Measurements from ENCODE around the gene ETV3. TPM values are rescaled to one million over a fixed set of nuclear protein-coding genes. Genes with fewer than 3 reads are reported as not detected.

The ETV3 gene
- total and polyA plus RNA-seq, 2 donors (not counting 1 experiment from before 2014, with no cell fraction given), result 9.9 to 11.4 TPM

- no peak for DNase-seq (ENCODE audit: low read depth in 2 of 2)
- TF ChIP-seq CTCF (conservative IDR thresholded peaks at IDR 0.05 in 1 of 2, IDR thresholded peaks at IDR 0.05 in 1 of 2; ENCODE audit: low read depth in 1 of 2, low read length in 2 of 2), result no peak
- TF ChIP-seq EZH2 (IDR thresholded peaks at IDR 0.05; ENCODE audit: low read length, missing control alignments), result no peak
- no peak overlapping the region for H3K4me2 ChIP-seq (ENCODE audit: extremely low read depth, insufficient read depth, low read length)
- no peak overlapping the region for H3K4me3 ChIP-seq (replicated peaks in 1 of 4; ENCODE audit: control extremely low read depth in 1 of 4, insufficient read depth in 1 of 4, low read depth in 3 of 4, low read length in 4 of 4)
- H3K27me3 ChIP-seq (ENCODE audit: control insufficient read depth, insufficient read depth, low read length), result no peaks in the 10 kb centered on the region
- no peaks in the 10 kb centered on the region for H3K9me3 ChIP-seq (ENCODE audit: control insufficient read depth, insufficient read depth, low read depth, low read length)
- peaks cover 31% of the 10 kb centered on the region for H3K79me2 ChIP-seq (ENCODE audit: control insufficient read depth, insufficient read depth, low read length)
- H4K20me1 ChIP-seq (ENCODE audit: control insufficient read depth, extremely low read depth, insufficient read depth, low read length), result no peaks in the 10 kb centered on the region
- peaks cover 9% of the 10 kb centered on the region for H3K36me3 ChIP-seq (ENCODE audit: control insufficient read depth, insufficient read depth, low read length)
- H3K4me1 ChIP-seq (ENCODE audit: control insufficient read depth, extremely low read depth, insufficient read depth, low read length), result peaks cover 8% of the 10 kb centered on the region
- no peak overlapping the region for H2AFZ ChIP-seq (ENCODE audit: low read length)
- no peak overlapping the region for H3K27ac ChIP-seq (ENCODE audit: insufficient read depth, low read length)
- no peak overlapping the region for H3K9ac ChIP-seq (ENCODE audit: insufficient read depth, low read length)
These were observed 3.8 kb downstream of the ETV3 start for GRCh38 chr1:157134442-157134841.

- H3K79me2 ChIP-seq (ENCODE audit: control insufficient read depth, insufficient read depth, low read length), result peaks cover 31% of the 10 kb centered on the region
These were observed 4.8 kb downstream of the ETV3 start for GRCh38 chr1:157133426-157133825.

GRCh38 chr1:157132616-157133167, 5.5 kb downstream of the ETV3 start:
- no peak overlapping the region for H3K4me3 ChIP-seq (replicated peaks in 1 of 4; ENCODE audit: control extremely low read depth in 1 of 4, insufficient read depth in 1 of 4, low read depth in 3 of 4, low read length in 4 of 4)
- H4K20me1 ChIP-seq (ENCODE audit: control insufficient read depth, extremely low read depth, insufficient read depth, low read length), result no peaks in the 10 kb centered on the region
- no peak for DNase-seq (ENCODE audit: low read depth in 2 of 2)
- no peak for TF ChIP-seq EZH2 (IDR thresholded peaks at IDR 0.05; ENCODE audit: low read length, missing control alignments)
- no peak for TF ChIP-seq CTCF (conservative IDR thresholded peaks at IDR 0.05 in 1 of 2, IDR thresholded peaks at IDR 0.05 in 1 of 2; ENCODE audit: low read depth in 1 of 2, low read length in 2 of 2)
- no peak overlapping the region for H3K27ac ChIP-seq (ENCODE audit: insufficient read depth, low read length)
- H3K4me2 ChIP-seq (ENCODE audit: extremely low read depth, insufficient read depth, low read length), result no peak overlapping the region
- no peak overlapping the region for H3K9ac ChIP-seq (ENCODE audit: insufficient read depth, low read length)
- H3K4me1 ChIP-seq (ENCODE audit: control insufficient read depth, extremely low read depth, insufficient read depth, low read length), result peaks cover 8% of the 10 kb centered on the region
- peaks cover 9% of the 10 kb centered on the region for H3K36me3 ChIP-seq (ENCODE audit: control insufficient read depth, insufficient read depth, low read length)
- H3K27me3 ChIP-seq (ENCODE audit: control insufficient read depth, insufficient read depth, low read length), result no peaks in the 10 kb centered on the region
- no peaks in the 10 kb centered on the region for H3K9me3 ChIP-seq (ENCODE audit: control insufficient read depth, insufficient read depth, low read depth, low read length)
- peaks cover 30% of the 10 kb centered on the region for H3K79me2 ChIP-seq (ENCODE audit: control insufficient read depth, insufficient read depth, low read length)
- no peak overlapping the region for H2AFZ ChIP-seq (ENCODE audit: low read length)

More at GRCh38 chr1:157133426-157133825, 4.8 kb downstream of the ETV3 start:
- Histone ChIP-seq H3K4me1 (ENCODE audit: control insufficient read depth, extremely low read depth, insufficient read depth, low read length) (peaks cover 8% of the 10 kb centered on the region), H3K36me3 (ENCODE audit: control insufficient read depth, insufficient read depth, low read length) (peaks cover 9% of the 10 kb centered on the region), H3K9me3 (ENCODE audit: control insufficient read depth, insufficient read depth, low read depth, low read length) (no peaks in the 10 kb centered on the region), H3K9ac (ENCODE audit: insufficient read depth, low read length) (no peak overlapping the region), H4K20me1 (ENCODE audit: control insufficient read depth, extremely low read depth, insufficient read depth, low read length) (no peaks in the 10 kb centered on the region), H3K27me3 (ENCODE audit: control insufficient read depth, insufficient read depth, low read length) (no peaks in the 10 kb centered on the region), H3K4me2 (ENCODE audit: extremely low read depth, insufficient read depth, low read length) (no peak overlapping the region), H2AFZ (ENCODE audit: low read length) (no peak overlapping the region), H3K27ac (ENCODE audit: insufficient read depth, low read length) (no peak overlapping the region), H3K4me3 (replicated peaks in 1 of 4; ENCODE audit: control extremely low read depth in 1 of 4, insufficient read depth in 1 of 4, low read depth in 3 of 4, low read length in 4 of 4) (no peak overlapping the region)
- DNase-seq (ENCODE audit: low read depth in 2 of 2), result no peak
- TF ChIP-seq EZH2 (IDR thresholded peaks at IDR 0.05; ENCODE audit: low read length, missing control alignments), result no peak
- no peak for TF ChIP-seq CTCF (conservative IDR thresholded peaks at IDR 0.05 in 1 of 2, IDR thresholded peaks at IDR 0.05 in 1 of 2; ENCODE audit: low read depth in 1 of 2, low read length in 2 of 2)
